Peyer's patch (tissue), 4 donors: ENCODE results near the gene MSX2.

Experiments
- CTCF ChIP-seq, 6 experiments: fragments of 450-650 bp in 4 of 6; fragments of 200-600 bp in 2 of 6; sonication (generic) in 1 of 6; IDR thresholded peaks; one replicate each; pipeline ENCODE4 v1.5.1; 2017 to 2019; ENCODE audit warnings: antibody characterized with exemption in 6 of 6, mild to moderate bottlenecking in 3 of 6, moderate library complexity in 1 of 6
- POLR2A ChIP-seq, 2 donors: fragments of 450-650 bp; IDR thresholded peaks; one replicate each; pipeline ENCODE4 v1.5.1; 2017; ENCODE audit warnings: antibody characterized with exemption in 2 of 2, mild to moderate bottlenecking in 2 of 2, moderate library complexity in 2 of 2

DNA sequence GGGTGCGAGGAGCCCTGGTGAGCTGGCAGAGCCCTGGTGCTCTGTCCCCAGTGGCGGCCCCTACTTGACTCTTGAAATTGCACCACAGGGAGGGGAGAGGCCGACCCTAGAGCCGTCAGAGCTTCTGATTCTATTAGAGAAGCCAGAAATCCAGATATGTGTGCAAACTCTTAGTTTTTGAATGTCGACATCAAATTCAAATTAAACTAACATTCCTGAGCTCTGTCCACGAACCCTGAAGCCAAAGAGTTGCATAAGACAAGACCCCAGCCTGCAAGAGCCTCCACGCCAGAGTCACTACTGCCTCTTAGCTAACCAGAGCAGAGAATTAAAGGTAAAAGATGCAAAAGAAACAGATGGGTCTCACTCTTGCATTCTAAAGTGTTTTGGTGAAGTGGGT, 29.8 kb upstream of the MSX2 start:
- no peak for TF ChIP-seq CTCF (IDR thresholded peaks at IDR 0.05)
- TF ChIP-seq POLR2A (IDR thresholded peaks at IDR 0.05): no peak
